Activated naive CD4-positive, alpha-beta T cell treated with anti-CD3 and anti-CD28 coated beads, Interleukin-2, amount 10 ng/mL, durations not matched to agents 7 days and 5 days (primary cell): Measurements from ENCODE around the gene GABRR2.
"Not testable (repeated sequence)": the region's sequence is repeated elsewhere in the genome, so short reads cannot be mapped to it uniquely, and the experiment has no call there.

Experiments used
- CTCF ChIA-PET: fragments of 350-600 bp; sonication (Branson Sonifier 250); formaldehyde crosslinking; loops from one replicate; lab custom pipeline; 2021; ENCODE audit warnings: antibody characterized with exemption; lab: Charles Lee
- DNase-seq: peaks from one replicate; pipeline ENCODE4 v3.0.0-alpha.2; 2020
- H3K27ac Mint-ChIP-seq: one replicate; pipeline ENCODE4 v1.8.0; 2021; ENCODE audit warnings: mild to moderate bottlenecking, moderate library complexity, mixed read lengths
- H3K27me3 Mint-ChIP-seq: one replicate; pipeline ENCODE4 v1.8.0; 2021; ENCODE audit warnings: mild to moderate bottlenecking, mixed read lengths
- H3K36me3 Mint-ChIP-seq: one replicate; pipeline ENCODE4 v1.8.0; 2021; ENCODE audit warnings: mixed read lengths
- H3K4me1 Mint-ChIP-seq: one replicate; pipeline ENCODE4 v1.8.0; 2021; ENCODE audit warnings: mixed read lengths
- H3K4me3 Mint-ChIP-seq: one replicate; pipeline ENCODE4 v1.8.0; 2021; ENCODE audit warnings: mild to moderate bottlenecking, moderate library complexity, mixed read lengths
- H3K9me3 Mint-ChIP-seq: one replicate; pipeline ENCODE4 v1.8.0; 2021; ENCODE audit warnings: mixed read lengths

GABRR2 gene

GRCh38 chr6:89251976-89252375 lies 63.1 kb downstream of the GABRR2 start:
- CTCF ChIA-PET = no interaction called here

GRCh38 chr6:89251170-89251569 lies 63.9 kb downstream of the GABRR2 start:
- CTCF ChIA-PET = no interaction called here
- Mint-ChIP-seq H3K27me3 (peaks cover 27% of the 10 kb centered on the region), H3K27ac (no peak overlapping the region), H3K4me3 (no peak overlapping the region), H3K9me3 (no peaks in the 10 kb centered on the region), H3K4me1 (no peaks in the 10 kb centered on the region), H3K36me3 (no peaks in the 10 kb centered on the region)
- DNase-seq = no peak

More at GRCh38 chr6:89251976-89252375, 63.1 kb downstream of the GABRR2 start:
- peaks cover 27% of the 10 kb centered on the region for H3K27me3 Mint-ChIP-seq
- H3K4me3 Mint-ChIP-seq = no peak overlapping the region
- no peaks in the 10 kb centered on the region for H3K36me3 Mint-ChIP-seq
- no peak for DNase-seq
- H3K9me3 Mint-ChIP-seq = no peaks in the 10 kb centered on the region
- H3K27ac Mint-ChIP-seq = no peak overlapping the region
- H3K4me1 Mint-ChIP-seq = no peaks in the 10 kb centered on the region

- no peak overlapping the region for H3K27ac Mint-ChIP-seq
- H3K4me3 Mint-ChIP-seq = no peak overlapping the region
- no peaks in the 10 kb centered on the region for H3K9me3 Mint-ChIP-seq
- DNase-seq = no peak
- H3K36me3 Mint-ChIP-seq = no peaks in the 10 kb centered on the region
- CTCF ChIA-PET = no interaction called here
- no peaks in the 10 kb centered on the region for H3K4me1 Mint-ChIP-seq
- peaks cover 30% of the 10 kb centered on the region for H3K27me3 Mint-ChIP-seq
Measured at GRCh38 chr6:89250239-89250638, 64.9 kb downstream of the GABRR2 start.

GRCh38 chr6:89244241-89244985 lies 70.7 kb downstream of the GABRR2 start:
- no peak overlapping the region for H3K4me3 Mint-ChIP-seq
- H3K27ac Mint-ChIP-seq = no peak overlapping the region
- CTCF ChIA-PET = interaction anchor here (0.7 to 1.4 kb wide), 5 partner anchors 26 to 262 kb away, joined by 3 to 7 read pairs (median 4); no protein-coding TSS in a partner anchor

GRCh38 chr6:89243331-89243629 lies 71.8 kb downstream of the GABRR2 start:
- Mint-ChIP-seq H3K9me3 (no peaks in the 10 kb centered on the region), H3K4me3 (no peak overlapping the region), H3K27me3 (peaks cover 22% of the 10 kb centered on the region), H3K27ac (no peak overlapping the region), H3K4me1 (peaks cover 12% of the 10 kb centered on the region), H3K36me3 (no peaks in the 10 kb centered on the region)
- no peak for DNase-seq
- CTCF ChIA-PET = interaction anchor here (1.1 to 1.4 kb wide), 3 partner anchors 129 to 261 kb away, joined by 4 to 7 read pairs (median 5); no protein-coding TSS in a partner anchor

More at GRCh38 chr6:89244241-89244985, 70.7 kb downstream of the GABRR2 start:
- Mint-ChIP-seq H3K27me3 (peaks cover 28% of the 10 kb centered on the region), H3K36me3 (no peaks in the 10 kb centered on the region), H3K9me3 (no peaks in the 10 kb centered on the region), H3K4me1 (peaks cover 7% of the 10 kb centered on the region)
- DNase-seq = no peak

GRCh38 chr6:89242574-89243330 lies 72.3 kb downstream of the GABRR2 start:
- no peak overlapping the region for H3K4me3 Mint-ChIP-seq
- no peaks in the 10 kb centered on the region for H3K36me3 Mint-ChIP-seq
- H3K4me1 Mint-ChIP-seq = peaks cover 12% of the 10 kb centered on the region
- no peak for DNase-seq
- no peaks in the 10 kb centered on the region for H3K9me3 Mint-ChIP-seq
- no peak overlapping the region for H3K27ac Mint-ChIP-seq
- H3K27me3 Mint-ChIP-seq = peaks cover 27% of the 10 kb centered on the region
- CTCF ChIA-PET = interaction anchor here (1.0 to 3.1 kb wide), 4 partner anchors 55 to 261 kb away, joined by 3 to 28 read pairs (median 6); no protein-coding TSS in a partner anchor

- peaks cover 4% of the 10 kb centered on the region for H3K9me3 Mint-ChIP-seq
- H3K4me1 Mint-ChIP-seq = peaks cover 12% of the 10 kb centered on the region
- CTCF ChIA-PET = interaction anchor here (0.6 to 1.0 kb wide), 2 partner anchors 30 to 154 kb away, joined by 3 to 4 read pairs; no protein-coding TSS in a partner anchor
- no peak overlapping the region for H3K27ac Mint-ChIP-seq
- peak; percentile 72 for DNase-seq
- peaks cover 40% of the 10 kb centered on the region for H3K27me3 Mint-ChIP-seq
- no peak overlapping the region for H3K4me3 Mint-ChIP-seq
- H3K36me3 Mint-ChIP-seq = no peaks in the 10 kb centered on the region
Measured at GRCh38 chr6:89239338-89239737, 75.8 kb downstream of the GABRR2 start.

GRCh38 chr6:89237158-89237557 lies 77.9 kb downstream of the GABRR2 start:
- DNase-seq = no peak
- peaks cover 48% of the 10 kb centered on the region for H3K27me3 Mint-ChIP-seq
- H3K9me3 Mint-ChIP-seq = peaks cover 4% of the 10 kb centered on the region
- H3K27ac Mint-ChIP-seq = no peak overlapping the region
- H3K36me3 Mint-ChIP-seq = no peaks in the 10 kb centered on the region
- H3K4me1 Mint-ChIP-seq = peaks cover 17% of the 10 kb centered on the region
- no peak overlapping the region for H3K4me3 Mint-ChIP-seq
- CTCF ChIA-PET = interaction anchor here (0.9 kb wide), 1 partner anchor 254 kb away, joined by 3 read pairs; no protein-coding TSS in a partner anchor

GRCh38 chr6:89233605-89234004 lies 81.5 kb downstream of the GABRR2 start:
- H3K27me3 Mint-ChIP-seq = peaks cover 48% of the 10 kb centered on the region
- H3K4me1 Mint-ChIP-seq, CTCF ChIA-PET, H3K36me3 Mint-ChIP-seq, H3K27ac Mint-ChIP-seq, DNase-seq, H3K9me3 Mint-ChIP-seq: not testable (repeated sequence)
- peak overlapping the region; percentile 49 for H3K4me3 Mint-ChIP-seq

- no peak for DNase-seq
- H3K4me3 Mint-ChIP-seq = no peak overlapping the region
- no peaks in the 10 kb centered on the region for H3K9me3 Mint-ChIP-seq
- CTCF ChIA-PET = no interaction called here
- no peaks in the 10 kb centered on the region for H3K4me1 Mint-ChIP-seq
- H3K36me3 Mint-ChIP-seq = no peaks in the 10 kb centered on the region
- peaks cover 15% of the 10 kb centered on the region for H3K27me3 Mint-ChIP-seq
- no peak overlapping the region for H3K27ac Mint-ChIP-seq
Measured at GRCh38 chr6:89222712-89223039, 92.4 kb downstream of the GABRR2 start.

GRCh38 chr6:89221971-89222711 lies 93.0 kb downstream of the GABRR2 start:
- Mint-ChIP-seq H3K4me3 (no peak overlapping the region), H3K27ac (no peak overlapping the region)
- no peak for DNase-seq

GRCh38 chr6:89221129-89221528 lies 94.0 kb downstream of the GABRR2 start:
- H3K27ac Mint-ChIP-seq = no peak overlapping the region
- no peak overlapping the region for H3K4me3 Mint-ChIP-seq
- no peak for DNase-seq
- peaks cover 28% of the 10 kb centered on the region for H3K27me3 Mint-ChIP-seq
- CTCF ChIA-PET = no interaction called here
- no peaks in the 10 kb centered on the region for H3K9me3 Mint-ChIP-seq
- no peaks in the 10 kb centered on the region for H3K36me3 Mint-ChIP-seq
- no peaks in the 10 kb centered on the region for H3K4me1 Mint-ChIP-seq

More at GRCh38 chr6:89221971-89222711, 93.0 kb downstream of the GABRR2 start:
- Mint-ChIP-seq H3K9me3 (no peaks in the 10 kb centered on the region), H3K27me3 (peaks cover 21% of the 10 kb centered on the region), H3K4me1 (no peaks in the 10 kb centered on the region), H3K36me3 (no peaks in the 10 kb centered on the region)
- CTCF ChIA-PET = no interaction called here

- DNase-seq = no peak
- no peaks in the 10 kb centered on the region for H3K4me1 Mint-ChIP-seq
- H3K4me3 Mint-ChIP-seq = no peak within 1 kb of the TSS
- CTCF ChIA-PET = no interaction called here
- no peak within 1 kb of the TSS for H3K27ac Mint-ChIP-seq
- peaks cover 38% of the 10 kb centered on the region for H3K27me3 Mint-ChIP-seq
- no peaks in the 10 kb centered on the region for H3K36me3 Mint-ChIP-seq
- H3K9me3 Mint-ChIP-seq = no peaks in the 10 kb centered on the region
Measured at GRCh38 chr6:89217299-89217910, 97.7 kb downstream of the GABRR2 start, which contains the start of gene GABRR1. TSS of gene GABRR1 (minus strand) at chr6:89217358. CDS start at chr6:89217322, 36 bp downstream.

GRCh38 chr6:89216411-89216810 lies 98.7 kb downstream of the GABRR2 start:
- Mint-ChIP-seq H3K9me3 (no peaks in the 10 kb centered on the region), H3K4me3 (no peak overlapping the region), H3K4me1 (no peaks in the 10 kb centered on the region), H3K36me3 (no peaks in the 10 kb centered on the region), H3K27ac (no peak overlapping the region), H3K27me3 (peaks cover 40% of the 10 kb centered on the region)
- CTCF ChIA-PET = no interaction called here
- no peak for DNase-seq
